Hindlimb muscle (tissue), 1 donor: Measurements from ENCODE around the gene ATRN. TPM values are rescaled to one million over a fixed set of nuclear protein-coding genes. Genes with fewer than 3 reads are reported as not detected.

Experiments used
- DNase-seq: peaks from one replicate; pipeline ENCODE4 v3.0.0-alpha.2; 2013
- polyA plus RNA-seq: library from polyadenylated mRNA; unstranded; fragments of 120-200 nt; gene quantifications from one replicate; pipeline ENCODE4 v1.2.1, GENCODE V29; 2013; ENCODE audit not compliant: insufficient read length

ATRN gene
- polyA plus RNA-seq, 1 donor, result 23.4 TPM

DNA sequence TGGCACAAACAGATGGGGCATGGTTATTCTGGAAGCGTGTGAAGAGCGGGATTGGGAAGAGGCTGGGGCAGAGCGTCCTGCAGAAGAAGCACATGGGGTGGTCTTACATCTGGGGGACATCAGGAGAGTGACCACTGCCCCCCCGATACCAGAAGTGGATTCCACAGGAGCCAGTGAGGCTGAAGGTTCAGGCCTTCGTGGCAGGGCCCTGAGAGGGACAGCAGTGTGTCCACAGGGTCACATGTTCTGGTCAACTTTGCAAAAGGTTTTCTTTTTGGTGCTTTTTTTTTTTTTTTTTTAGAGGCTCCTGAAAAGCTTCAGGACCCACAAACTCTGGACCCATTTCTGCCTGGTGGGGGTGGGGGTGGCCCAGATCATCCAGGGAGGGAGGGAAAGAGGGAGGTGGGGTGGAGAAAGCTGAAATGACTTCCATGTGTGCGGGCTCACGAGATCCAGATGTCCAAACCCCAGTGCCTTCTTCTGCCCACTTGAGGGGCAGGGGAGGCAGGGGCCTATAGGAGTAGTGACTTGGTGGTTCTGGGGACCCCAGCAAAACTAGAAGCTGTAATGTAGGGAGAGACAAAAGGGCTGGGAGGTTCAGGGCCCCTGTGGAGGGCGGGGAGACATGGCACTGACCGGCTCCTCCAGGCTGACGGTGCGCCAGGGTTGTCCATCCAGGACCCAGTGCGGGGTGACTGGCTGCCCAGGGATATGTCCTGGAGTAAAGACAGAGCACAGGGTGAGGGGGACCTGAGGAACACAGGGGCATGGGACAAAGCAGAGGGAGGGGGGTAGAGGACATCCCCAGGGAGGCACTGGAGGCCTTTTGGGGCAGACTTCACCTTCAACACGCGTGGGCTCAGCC lies 208.3 kb downstream of the ATRN start:
- no peak for DNase-seq

- no peak for DNase-seq
Measured at GRCh38 chr20:3679749-3680700, 209.2 kb downstream of the ATRN start.

DNA sequence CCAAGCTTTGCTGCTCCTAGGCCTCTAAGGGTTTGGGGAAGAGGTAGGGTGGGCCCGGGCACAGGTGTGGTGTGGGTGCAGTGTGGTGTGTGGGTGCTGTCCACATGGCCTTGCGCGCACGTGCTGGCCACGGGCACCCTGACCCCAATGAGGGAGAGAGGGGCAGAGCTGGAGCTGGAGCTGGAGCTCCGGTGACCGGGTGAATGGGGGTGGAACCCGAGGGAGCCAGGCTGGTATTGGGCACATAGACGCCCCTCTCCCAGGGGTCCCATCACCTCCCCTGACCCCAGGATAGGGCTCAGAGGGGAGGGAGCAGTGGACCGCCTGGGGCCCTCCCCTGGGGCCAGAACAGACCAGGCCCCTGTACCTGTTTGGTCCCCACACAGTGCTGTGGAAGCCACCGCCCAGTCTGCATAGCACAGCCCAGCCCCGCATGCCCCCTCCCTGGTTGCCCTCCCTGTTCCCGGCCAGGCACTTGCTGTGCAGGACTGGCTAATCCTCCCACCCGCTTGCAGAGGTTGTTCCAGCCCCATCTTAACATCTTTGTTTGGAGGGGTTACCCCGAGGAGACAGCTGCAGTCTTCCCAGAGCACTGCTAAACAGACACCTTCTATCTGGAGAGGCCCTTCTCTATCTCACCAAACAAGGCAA lies 210.0 kb downstream of the ATRN start:
- no peak for DNase-seq

GRCh38 chr20:3681352-3681930 lies 210.6 kb downstream of the ATRN start:
- no peak for DNase-seq

DNA sequence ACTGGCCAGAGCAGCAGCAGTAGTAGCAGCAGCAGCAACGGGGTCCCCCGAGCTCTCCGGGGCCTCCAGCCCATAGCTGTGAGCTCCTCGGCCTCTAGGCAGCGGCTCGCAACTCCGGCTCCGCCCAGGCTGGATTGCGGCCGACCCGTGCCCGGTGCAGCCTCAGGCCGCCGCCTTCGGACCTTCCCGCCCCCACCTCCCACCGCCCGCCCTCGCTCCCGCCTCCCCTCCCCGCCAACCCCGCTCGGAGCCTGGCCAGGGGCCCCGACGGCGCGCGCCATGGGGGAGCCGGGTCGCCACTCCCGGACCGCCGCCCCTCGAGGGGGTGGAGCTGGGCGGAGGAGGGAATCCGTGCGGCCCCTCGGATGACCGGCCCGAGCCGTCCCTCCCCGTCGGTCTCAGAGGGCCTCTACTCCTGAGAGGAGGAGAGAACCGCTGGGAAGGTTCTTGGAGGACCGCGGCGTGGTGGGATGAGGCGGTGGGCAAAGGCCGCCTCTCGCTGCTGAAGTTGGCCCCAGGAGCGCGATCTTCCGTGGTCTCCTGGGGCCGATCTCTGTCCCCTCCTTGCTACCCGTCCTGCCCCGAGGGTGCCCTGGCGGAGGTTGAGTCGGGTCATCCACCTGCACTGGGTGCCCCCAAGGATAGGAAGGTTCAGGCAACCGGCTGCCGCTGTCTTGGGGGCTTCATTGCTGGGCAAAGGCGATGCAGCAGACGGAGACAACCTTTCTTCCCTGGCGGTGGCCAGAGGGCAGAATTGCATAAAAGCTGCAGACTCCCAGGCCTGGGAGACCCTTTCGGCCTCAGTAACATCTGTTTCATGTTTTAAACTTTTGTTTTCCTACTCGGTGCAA lies 211.3 kb downstream of the ATRN start, which contains the start of gene ADAM33:
TSS of gene ADAM33 (minus strand) at position 80 of the 851 bp plus-strand sequence. CDS start at position 74, 6 bp downstream.
- DNase-seq, result no peak

DNA sequence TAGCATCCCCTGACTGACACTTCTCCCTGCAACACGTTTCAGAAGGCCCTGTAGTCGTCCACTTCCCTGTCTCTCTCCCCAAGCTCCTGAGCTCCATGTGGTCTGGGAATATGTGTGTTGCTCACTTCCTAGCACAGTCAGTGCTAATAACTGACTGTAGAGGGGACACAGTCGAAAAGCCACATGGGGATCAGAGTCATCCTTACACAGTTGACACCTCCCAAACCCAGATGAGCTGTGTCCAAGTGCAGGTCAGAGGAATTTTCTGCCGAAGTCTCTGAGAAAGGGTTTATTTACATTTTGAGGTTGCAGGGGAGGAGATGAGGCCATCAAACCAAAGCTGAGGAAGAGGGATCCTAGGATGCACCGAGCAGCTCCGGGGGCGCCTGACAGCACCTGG lies 214.5 kb downstream of the ATRN start:
- no peak for DNase-seq

GRCh38 chr20:3686421-3686820 lies 215.6 kb downstream of the ATRN start:
- no peak for DNase-seq

- DNase-seq, result peak; percentile 93
Measured at GRCh38 chr20:3686867-3687321, 216.1 kb downstream of the ATRN start.

GRCh38 chr20:3687655-3688054 lies 216.8 kb downstream of the ATRN start:
- DNase-seq, result peak; percentile 59

- DNase-seq, result no peak
Measured at GRCh38 chr20:3689978-3690377, 219.2 kb downstream of the ATRN start.

DNA sequence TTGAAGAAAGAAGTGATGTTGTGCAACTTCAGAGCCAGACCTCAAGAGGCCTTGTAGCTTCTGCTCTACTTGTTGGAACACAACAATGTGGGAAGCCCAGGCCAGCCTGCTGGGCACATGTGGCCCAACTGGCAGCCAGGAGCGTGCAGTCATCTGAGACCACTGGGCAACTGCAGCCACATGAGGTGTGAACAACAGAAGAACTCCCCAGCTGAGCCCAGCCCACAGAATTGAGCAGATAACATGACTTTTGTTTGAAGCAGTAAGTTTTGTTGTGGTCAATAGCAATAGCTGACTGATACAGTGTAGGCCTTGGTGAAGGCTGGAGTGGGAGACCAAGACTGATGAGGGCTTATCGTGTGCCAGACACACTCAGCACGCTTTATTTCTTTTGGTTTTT lies 219.6 kb downstream of the ATRN start:
- no peak for DNase-seq

- DNase-seq, result no peak
Measured at GRCh38 chr20:3691306-3691705, 220.5 kb downstream of the ATRN start.

GRCh38 chr20:3691897-3692296 lies 221.1 kb downstream of the ATRN start:
- DNase-seq, result no peak

DNA sequence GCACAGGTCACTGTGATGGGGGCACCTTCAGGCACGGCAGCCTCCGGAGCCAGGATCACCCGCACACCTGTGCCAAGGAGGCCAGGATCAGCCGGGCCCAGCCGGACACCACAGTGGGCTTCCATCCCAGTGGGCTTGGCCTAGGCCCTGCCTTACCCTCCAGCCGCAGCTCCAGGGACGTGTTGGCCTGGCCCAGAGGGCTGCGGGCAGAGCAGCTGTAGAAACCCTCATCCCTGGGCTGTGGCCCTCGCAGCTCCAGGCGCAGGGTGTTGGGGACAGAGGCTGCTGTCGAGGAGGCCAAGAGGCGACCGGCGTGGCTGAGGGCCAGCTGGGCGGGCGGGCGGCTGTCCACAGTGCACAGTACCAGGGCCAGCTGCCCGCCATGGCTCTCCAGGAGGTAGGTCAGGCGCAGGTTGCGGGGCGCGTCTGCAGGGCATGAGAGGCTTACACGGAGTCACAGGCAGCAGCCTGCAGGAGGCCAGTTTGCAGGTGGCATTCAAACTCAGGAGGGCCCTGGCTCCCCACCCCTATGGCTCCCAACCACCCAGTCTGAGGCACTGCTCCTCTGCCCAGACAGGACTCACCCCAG lies 222.0 kb downstream of the ATRN start:
- no peak for DNase-seq

DNA sequence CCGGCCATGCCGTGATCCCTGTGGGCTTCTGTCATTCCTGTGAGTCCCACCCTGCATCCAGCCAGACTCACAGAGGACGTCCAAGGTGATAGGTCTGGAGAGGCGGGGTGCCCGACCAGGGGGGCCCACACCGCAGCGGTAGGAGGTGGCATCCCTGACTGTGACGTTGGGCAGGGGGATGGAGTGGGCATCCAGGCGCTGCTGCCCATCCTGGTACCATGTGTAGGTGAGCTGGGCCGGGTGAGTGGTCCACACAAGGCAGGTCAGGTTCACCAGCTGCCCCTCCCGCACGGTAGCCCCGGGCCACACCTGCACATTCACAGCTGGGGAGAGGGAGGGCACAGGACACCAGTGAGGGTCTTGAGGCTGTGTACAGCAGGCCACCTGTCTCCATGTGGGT lies 222.6 kb downstream of the ATRN start:
- DNase-seq, result no peak

GRCh38 chr20:3694864-3695263 lies 224.0 kb downstream of the ATRN start:
- DNase-seq, result no peak

DNA sequence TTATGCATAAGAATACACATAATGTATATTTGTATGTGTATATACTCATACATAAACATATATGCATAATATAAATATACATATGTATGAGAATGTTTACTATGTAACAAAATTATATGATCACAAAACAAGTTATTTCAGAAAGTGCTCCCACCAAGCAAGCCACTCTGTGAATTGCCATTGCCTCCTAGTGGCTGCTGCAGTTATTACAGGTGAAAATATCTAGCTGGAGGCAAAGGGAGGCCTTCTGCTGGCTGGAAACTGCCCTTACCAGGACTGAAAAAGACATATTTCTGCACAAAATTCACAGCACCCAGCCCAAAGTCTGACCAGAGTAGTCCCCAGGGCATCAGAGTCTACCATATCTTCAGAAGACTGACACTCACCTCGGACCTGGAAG lies 225.4 kb downstream of the ATRN start:
- DNase-seq, result no peak

- no peak for DNase-seq
Measured at GRCh38 chr20:3696745-3697587, 226.1 kb downstream of the ATRN start.

DNA sequence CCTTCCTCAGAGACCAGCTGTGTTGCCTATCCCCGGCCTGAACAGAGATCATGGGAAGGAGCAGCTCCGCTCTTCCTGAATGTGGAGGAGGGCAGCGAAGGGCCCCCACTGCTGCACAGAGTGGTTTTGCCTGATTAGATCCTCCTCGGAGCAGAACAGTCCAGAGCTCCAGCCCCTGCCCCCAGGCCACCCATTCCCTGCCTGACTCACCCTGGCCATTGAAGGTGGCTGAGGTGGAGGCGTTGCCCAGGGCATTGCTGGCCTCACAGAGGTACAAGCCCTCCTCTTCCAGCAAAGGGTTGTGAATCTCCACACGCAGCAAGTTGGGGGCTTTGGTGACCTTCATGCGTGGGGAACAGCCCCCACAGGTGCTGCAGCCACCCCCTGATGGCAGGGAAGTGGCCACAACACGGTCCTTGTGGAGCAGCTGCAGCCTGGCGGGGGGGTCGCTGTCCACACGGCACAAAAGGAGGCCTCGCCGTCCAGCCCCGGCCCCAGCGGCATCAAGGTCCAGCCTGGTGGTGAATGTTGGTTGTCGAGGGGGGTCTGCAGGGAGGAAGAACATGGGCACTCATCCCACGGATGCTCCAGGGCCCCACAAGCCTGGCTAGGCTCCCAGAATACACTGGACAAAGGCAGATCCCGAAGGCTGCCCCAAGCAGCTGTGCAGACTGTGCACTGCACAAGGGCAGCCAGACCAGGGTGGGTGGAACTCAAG lies 226.9 kb downstream of the ATRN start:
- DNase-seq, result no peak
